Measurements from ENCODE around the gene DKC1.

DNA sequence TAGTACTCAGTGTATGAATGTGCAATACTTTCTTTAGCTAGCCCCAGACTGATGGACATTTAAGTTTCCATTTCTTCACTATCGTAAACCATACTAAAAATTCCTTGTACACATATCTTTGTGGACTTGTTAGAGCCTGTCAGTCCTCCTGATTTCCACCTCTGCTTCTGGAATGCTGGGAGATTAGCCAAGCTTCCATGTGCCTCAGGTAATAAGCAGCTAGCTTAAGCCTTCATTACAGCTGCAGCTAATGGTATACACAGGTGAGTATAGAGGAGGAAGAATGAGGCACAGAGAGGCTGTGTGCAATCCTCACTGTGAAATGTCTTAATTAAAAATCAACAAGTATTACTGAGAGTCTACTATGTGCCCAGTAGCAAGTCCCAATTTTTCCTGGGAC, 62.0 kb downstream of the DKC1 start:
- TF ChIP-seq, protein P1, sequence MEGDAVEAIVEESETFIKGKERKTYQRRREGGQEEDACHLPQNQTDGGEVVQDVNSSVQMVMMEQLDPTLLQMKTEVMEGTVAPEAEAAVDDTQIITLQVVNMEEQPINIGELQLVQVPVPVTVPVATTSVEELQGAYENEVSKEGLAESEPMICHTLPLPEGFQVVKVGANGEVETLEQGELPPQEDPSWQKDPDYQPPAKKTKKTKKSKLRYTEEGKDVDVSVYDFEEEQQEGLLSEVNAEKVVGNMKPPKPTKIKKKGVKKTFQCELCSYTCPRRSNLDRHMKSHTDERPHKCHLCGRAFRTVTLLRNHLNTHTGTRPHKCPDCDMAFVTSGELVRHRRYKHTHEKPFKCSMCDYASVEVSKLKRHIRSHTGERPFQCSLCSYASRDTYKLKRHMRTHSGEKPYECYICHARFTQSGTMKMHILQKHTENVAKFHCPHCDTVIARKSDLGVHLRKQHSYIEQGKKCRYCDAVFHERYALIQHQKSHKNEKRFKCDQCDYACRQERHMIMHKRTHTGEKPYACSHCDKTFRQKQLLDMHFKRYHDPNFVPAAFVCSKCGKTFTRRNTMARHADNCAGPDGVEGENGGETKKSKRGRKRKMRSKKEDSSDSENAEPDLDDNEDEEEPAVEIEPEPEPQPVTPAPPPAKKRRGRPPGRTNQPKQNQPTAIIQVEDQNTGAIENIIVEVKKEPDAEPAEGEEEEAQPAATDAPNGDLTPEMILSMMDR (IDR thresholded peaks at IDR 0.05; ENCODE audit: low read depth, low read length), result no peak
- TF ChIP-seq EZH2phosphoT487 (IDR thresholded peaks at IDR 0.05; ENCODE audit: low read depth), result no peak

Measured in OCI-LY3 (cell line).